HG03558 (cell line): Measurements from ENCODE around the gene OR2H2.

ENCODE experiments used
- ATAC-seq: cut with Tn5 transposase; IDR thresholded peaks from one replicate; pipeline ENCODE4 v1.9.1; 2021; ENCODE audit warnings: moderate number of reproducible peaks; ENCODE audit not compliant: unreplicated experiment; ENCODE audit errors: extremely low read depth

The OR2H2 gene

GRCh38 chr6:29627755-29628418, 43.0 kb downstream of the OR2H2 start:
- no peak for ATAC-seq

- no peak for ATAC-seq
These were observed 43.7 kb downstream of the OR2H2 start for GRCh38 chr6:29628419-29629281.

GRCh38 chr6:29629571-29629970, 44.6 kb downstream of the OR2H2 start:
- ATAC-seq = no peak

GRCh38 chr6:29630315-29630714, 45.4 kb downstream of the OR2H2 start:
- no peak for ATAC-seq

- no peak for ATAC-seq
These were observed 46.4 kb downstream of the OR2H2 start for GRCh38 chr6:29631209-29631810.

GRCh38 chr6:29631860-29632731, 47.2 kb downstream of the OR2H2 start:
- ATAC-seq = no peak

GRCh38 chr6:29632789-29633533, 48.0 kb downstream of the OR2H2 start, which contains the start of gene GABBR1:
TSS of gene GABBR1 (minus strand) at chr6:29633183. CDS start at chr6:29632385, 798 bp downstream.
- no peak for ATAC-seq

GRCh38 chr6:29633534-29633905, 48.6 kb downstream of the OR2H2 start:
- ATAC-seq = no peak

- no peak for ATAC-seq
These were observed 52.3 kb downstream of the OR2H2 start for GRCh38 chr6:29637247-29637646.
